Neural cell (in vitro differentiated cells): Measurements from ENCODE around the gene LRIF1.

ENCODE experiments used
- EP300 ChIP-seq: fragments of 450-650 bp; conservative IDR thresholded peaks from 2 replicates; pipeline ENCODE4 v1.6.1; 2014; ENCODE audit warnings: antibody characterized with exemption, mild to moderate bottlenecking, moderate library complexity; ENCODE audit not compliant: poor library complexity, severe bottlenecking
- EZH2 ChIP-seq: fragments of 200-600, 300-800 bp; shearing (Covaris generic), sonication (generic); IDR thresholded peaks from 2 replicates; pipeline ENCODE4 v1.6.1; 2014; ENCODE audit warnings: antibody characterized with exemption, low read length, borderline replicate concordance, mild to moderate bottlenecking; ENCODE audit not compliant: insufficient read depth, poor library complexity, severe bottlenecking
- TAF1 ChIP-seq: IDR thresholded peaks from 2 replicates; pipeline ENCODE4 v1.6.1; 2012; ENCODE audit warnings: low read depth
- TF ChIP-seq, protein P1 (sequence below): fragments of 450-650 bp; IDR thresholded peaks from 2 replicates; pipeline ENCODE4 v1.5.1; 2014; ENCODE audit warnings: antibody characterized with exemption, mild to moderate bottlenecking, moderate library complexity; ENCODE audit not compliant: poor library complexity, severe bottlenecking

DNA sequence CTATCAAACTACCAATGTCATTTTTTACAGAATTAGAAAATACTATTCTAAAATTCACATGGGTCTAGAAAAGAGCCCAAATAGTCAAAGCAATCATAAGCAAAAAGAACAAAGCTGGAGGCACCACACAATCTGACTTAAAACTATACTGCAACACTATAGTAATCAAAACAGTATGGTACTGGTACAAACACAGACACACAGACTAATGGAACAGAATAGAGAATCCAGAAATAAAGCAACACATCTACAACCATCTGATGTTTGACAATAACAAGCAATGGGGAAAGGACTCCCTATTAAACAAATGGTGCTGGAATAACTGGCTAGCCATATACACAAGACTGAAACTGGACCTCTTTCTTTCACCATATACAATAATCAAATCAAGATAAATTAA is 50.9 kb downstream of the LRIF1 start:
- TF ChIP-seq, protein P1, sequence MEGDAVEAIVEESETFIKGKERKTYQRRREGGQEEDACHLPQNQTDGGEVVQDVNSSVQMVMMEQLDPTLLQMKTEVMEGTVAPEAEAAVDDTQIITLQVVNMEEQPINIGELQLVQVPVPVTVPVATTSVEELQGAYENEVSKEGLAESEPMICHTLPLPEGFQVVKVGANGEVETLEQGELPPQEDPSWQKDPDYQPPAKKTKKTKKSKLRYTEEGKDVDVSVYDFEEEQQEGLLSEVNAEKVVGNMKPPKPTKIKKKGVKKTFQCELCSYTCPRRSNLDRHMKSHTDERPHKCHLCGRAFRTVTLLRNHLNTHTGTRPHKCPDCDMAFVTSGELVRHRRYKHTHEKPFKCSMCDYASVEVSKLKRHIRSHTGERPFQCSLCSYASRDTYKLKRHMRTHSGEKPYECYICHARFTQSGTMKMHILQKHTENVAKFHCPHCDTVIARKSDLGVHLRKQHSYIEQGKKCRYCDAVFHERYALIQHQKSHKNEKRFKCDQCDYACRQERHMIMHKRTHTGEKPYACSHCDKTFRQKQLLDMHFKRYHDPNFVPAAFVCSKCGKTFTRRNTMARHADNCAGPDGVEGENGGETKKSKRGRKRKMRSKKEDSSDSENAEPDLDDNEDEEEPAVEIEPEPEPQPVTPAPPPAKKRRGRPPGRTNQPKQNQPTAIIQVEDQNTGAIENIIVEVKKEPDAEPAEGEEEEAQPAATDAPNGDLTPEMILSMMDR: no peak
- TF ChIP-seq EZH2: no peak
- no peak for TF ChIP-seq TAF1
- TF ChIP-seq EP300: no peak
